Cardiac atrium fibroblast (primary cell): ENCODE data around the gene DNAH1. TPM values are rescaled to one million over a fixed set of nuclear protein-coding genes. Genes with fewer than 3 reads are reported as not detected.

Experiments used
- total RNA-seq: library from RNA; depleted of rRNA; stranded (reverse); fragments of >200 nt; gene quantifications from 2 replicates; pipeline ENCODE4 v1.2.3, GENCODE V29; 2015

DNAH1 gene
- total RNA-seq, result 2.3 and 2.9 TPM in 2 replicates

DNA sequence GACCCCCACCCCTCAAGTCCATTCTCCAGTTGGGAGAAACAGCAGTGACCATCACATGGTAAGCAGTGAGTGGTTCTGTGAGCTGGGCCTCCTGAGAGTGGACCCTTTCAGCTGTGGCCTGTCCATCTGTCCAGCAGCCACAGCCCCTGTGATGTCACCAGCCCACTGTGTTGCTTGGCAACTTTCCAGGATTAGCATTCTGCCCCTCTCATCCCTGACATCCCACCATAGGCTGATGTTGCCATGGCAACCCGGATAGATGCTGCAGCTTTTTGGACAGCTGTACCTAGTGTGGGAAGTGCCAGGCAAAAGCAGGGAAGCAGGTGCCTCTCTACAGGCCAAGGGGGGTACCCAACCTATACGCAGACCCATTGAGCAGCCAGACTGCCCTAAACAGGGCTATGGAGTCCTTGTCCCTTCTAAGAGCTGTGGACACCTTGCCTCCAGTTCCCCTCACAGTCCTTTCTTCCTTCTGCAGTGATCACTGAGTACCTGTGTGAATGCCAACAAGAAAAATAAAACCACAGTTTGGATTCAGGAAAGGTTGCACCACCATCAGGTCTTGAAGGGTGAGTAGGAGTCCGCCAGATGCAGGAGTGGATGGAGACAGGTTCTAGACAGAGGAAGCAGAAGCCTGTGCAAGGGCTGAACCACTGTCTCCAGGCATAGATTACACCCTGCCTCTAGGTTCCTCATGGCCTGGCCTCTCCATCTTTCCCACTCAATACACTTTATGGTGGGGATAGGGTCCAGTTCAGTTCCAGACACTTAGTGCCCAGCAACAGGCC, at the start of gene DNAH1:
Gene DNAH1, plus strand, starts transcription at position 343 of the 788 bp plus-strand sequence. CDS start 6,124 bp downstream, outside the sequence.

DNA sequence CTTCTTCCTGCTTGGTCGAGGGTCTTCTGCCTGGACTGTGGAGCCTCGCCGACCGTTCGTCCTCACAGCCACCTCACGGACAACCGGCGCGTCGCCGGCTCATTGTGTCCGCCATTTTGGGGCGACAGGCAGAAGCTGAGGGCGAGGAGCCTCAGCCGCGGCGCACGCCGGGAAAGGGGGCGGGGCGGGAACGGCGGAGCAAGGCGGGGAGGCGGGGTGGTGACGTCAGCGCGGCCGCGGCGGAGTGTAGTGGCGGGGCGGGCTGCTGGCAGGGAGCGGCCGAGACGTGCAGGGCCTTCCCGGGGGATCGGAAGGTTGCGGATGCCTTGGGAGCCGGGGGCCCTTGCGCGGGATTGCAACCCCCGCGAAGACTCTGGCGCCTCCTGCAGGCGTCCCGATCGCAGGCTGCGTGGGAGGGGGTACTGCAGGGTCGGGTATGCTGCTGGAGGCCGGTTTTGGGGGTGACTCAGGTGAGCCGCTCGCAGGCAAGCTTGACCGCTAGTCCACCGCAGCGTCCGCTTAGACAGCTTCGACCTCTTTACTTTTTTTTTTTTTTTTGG, 37.5 kb upstream of the DNAH1 start, which contains the start of gene WDR82:
Gene WDR82, minus strand, starts transcription at position 140 of the 560 bp plus-strand sequence. CDS start 288 bp downstream, outside the sequence.

DNA sequence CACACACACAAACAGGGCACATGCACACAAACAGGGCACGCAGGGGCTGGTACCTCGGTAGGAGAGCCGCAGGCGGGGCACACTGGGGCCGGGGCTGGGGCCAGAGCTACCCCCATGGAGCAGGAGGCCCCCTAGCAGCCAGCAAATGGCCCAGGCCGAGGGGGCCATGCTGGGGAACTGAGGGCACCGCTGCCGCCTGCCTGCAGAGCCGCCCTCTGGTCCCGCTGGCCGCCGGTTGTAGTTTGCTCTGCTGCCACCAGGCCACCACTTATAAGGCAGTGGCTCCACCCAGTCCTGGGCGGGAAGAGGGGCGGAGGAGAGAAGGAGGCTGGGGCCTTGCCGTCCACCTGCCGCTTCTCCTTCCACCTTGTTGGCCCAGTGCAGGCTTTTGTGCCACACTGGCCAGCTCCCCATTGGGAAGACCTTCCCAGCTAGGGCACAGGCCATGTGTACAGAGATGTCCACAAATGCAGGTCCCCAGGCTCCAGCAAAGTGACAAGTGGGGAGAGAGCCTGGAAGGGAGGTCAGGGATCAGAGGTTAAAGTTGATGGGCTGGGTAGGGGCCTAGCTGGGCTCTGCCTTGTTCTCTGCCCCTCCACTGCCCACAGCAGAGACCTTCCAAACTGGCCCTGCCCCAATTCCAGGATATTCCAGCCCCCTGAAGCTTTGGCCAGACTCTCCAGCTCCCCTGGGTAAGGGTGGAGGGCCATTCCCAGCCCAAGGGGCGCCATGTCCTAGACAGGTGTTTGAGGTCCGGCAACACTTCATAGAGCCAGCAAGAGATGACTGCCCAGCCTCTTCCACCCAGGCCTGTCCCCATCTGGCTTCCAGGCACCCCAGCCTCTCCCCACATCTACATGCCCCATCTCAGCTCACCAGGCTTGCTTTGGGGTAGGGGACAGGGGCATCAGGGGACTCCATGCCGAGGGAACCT, 129.0 kb downstream of the DNAH1 start, which contains the start of gene SEMA3G:
Gene SEMA3G, minus strand, starts transcription at position 244 of the 934 bp plus-strand sequence. Its CDS starts 76 bp downstream, at position 168.

Other genes starting within 250 kb of the DNAH1 start
- 1.1 and 4.7 TPM in 2 replicates for gene POC1A, start 161.9 kb upstream of the DNAH1 start, total RNA-seq
- 22.7 and 29.6 TPM in 2 replicates for gene ALAS1, start 118.2 kb upstream of the DNAH1 start, total RNA-seq
- gene TLR9, start 90.7 kb upstream of the DNAH1 start, total RNA-seq, result not detected in 2 replicates
- gene TWF2, start 77.2 kb upstream of the DNAH1 start, total RNA-seq, result 113 and 128 TPM in 2 replicates
- gene PPM1M, start 70.6 kb upstream of the DNAH1 start, total RNA-seq, result 11.7 and 12.5 TPM in 2 replicates
- gene WDR82, start 37.7 kb upstream of the DNAH1 start, total RNA-seq, result 44.7 and 49.6 TPM in 2 replicates
- gene GLYCTK, start 28.5 kb upstream of the DNAH1 start, total RNA-seq, result 6.7 and 8.4 TPM in 2 replicates
- 44.2 and 50.5 TPM in 2 replicates for gene BAP1, start 93.7 kb downstream of the DNAH1 start, total RNA-seq
- gene PHF7, start 94.3 kb downstream of the DNAH1 start, total RNA-seq, result 2.2 and 2.3 TPM in 2 replicates
- under 0.01 and 0.49 TPM in 2 replicates for gene SEMA3G, start 128.8 kb downstream of the DNAH1 start, total RNA-seq
- not detected in 2 replicates for gene TNNC1, start 137.7 kb downstream of the DNAH1 start, total RNA-seq
- 29.8 and 30.5 TPM in 2 replicates for gene NISCH, start 139.3 kb downstream of the DNAH1 start, total RNA-seq
- 2.0 and 7.1 TPM in 2 replicates for gene STAB1, start 179.0 kb downstream of the DNAH1 start, total RNA-seq
- 94.4 and 113 TPM in 2 replicates for gene NT5DC2, start 217.5 kb downstream of the DNAH1 start, total RNA-seq
- 0.18 and 0.65 TPM in 2 replicates for gene UQCC5, start 220.3 kb downstream of the DNAH1 start, total RNA-seq